GM12873 (cell line): ENCODE measurements around the gene PPP1R12A.

Experiments used
- TF ChIP-seq, protein P1 (sequence below): IDR thresholded peaks from 2 replicates; pipeline ENCODE4 v1.5.1; 2012; ENCODE audit warnings: low read depth, mild to moderate bottlenecking, moderate library complexity, low read length, control low read depth; ENCODE audit not compliant: insufficient read depth; ENCODE audit errors: missing control alignments

Gene PPP1R12A

DNA sequence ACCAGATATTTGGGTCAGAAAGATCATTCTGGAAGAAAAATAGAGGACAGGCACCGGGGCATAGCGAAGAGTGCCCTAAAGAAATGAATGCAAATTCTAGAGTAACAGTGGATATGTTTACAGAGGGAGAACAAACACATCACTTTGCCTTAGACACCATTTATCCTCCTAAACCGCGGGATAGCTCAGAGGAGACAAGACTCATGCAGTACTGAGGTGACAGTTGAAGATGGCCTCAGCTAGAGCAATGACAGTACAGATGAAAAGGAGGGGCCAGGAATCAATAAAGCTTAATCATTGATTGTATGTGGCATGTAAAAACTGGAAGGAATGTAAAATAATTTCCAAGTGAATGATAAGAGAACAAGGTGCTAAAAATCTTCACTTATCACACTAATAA lies 10.5 kb upstream of the PPP1R12A start:
- TF ChIP-seq, protein P1, sequence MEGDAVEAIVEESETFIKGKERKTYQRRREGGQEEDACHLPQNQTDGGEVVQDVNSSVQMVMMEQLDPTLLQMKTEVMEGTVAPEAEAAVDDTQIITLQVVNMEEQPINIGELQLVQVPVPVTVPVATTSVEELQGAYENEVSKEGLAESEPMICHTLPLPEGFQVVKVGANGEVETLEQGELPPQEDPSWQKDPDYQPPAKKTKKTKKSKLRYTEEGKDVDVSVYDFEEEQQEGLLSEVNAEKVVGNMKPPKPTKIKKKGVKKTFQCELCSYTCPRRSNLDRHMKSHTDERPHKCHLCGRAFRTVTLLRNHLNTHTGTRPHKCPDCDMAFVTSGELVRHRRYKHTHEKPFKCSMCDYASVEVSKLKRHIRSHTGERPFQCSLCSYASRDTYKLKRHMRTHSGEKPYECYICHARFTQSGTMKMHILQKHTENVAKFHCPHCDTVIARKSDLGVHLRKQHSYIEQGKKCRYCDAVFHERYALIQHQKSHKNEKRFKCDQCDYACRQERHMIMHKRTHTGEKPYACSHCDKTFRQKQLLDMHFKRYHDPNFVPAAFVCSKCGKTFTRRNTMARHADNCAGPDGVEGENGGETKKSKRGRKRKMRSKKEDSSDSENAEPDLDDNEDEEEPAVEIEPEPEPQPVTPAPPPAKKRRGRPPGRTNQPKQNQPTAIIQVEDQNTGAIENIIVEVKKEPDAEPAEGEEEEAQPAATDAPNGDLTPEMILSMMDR = no peak

DNA sequence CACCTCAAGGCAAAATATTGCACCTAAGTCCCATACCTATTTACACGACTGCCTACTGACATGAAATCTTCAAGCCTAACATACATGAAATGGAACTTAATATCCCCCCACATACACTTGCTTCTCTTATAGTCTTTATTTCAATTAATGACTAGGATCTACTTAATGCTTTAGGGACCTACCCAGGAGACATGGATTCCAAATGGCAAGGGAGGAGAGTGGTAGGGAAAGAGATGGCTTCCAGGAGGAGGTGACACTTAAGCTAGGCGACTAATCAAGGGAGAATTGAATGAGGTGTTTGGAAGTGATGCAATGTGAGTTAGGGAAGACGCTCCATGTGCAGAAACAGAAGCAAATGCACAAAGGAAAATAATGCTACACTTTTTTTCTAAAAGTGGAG lies 9.7 kb upstream of the PPP1R12A start:
- TF ChIP-seq, protein P1 = no peak

DNA sequence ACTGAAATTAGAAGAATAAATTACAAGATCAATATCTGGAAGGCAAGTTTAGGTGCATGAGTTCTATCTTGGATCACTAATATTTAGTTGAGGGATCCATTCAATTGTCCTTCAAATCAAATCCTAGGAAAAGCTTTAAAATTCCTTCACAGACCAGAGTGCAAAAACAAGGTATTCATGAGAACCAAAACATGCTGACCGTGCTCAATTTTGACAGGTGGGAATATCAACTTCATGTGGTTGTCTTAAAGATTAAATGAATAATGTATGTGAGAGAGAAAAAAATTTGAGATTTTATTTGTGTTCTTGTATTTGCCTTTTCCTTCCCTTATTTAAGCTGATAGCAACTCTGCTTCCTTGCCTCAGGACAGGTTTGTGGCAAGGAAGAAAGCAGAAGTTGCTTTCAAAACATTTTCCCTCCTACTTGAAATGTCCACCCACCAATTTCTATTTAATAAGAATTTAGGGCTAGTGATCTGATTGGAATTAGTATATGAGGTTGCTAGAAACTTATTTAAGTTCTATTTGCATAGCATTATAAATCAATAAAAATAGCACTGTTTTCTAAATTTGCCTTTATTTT lies 4.9 kb upstream of the PPP1R12A start:
- TF ChIP-seq, protein P1 = no peak

DNA sequence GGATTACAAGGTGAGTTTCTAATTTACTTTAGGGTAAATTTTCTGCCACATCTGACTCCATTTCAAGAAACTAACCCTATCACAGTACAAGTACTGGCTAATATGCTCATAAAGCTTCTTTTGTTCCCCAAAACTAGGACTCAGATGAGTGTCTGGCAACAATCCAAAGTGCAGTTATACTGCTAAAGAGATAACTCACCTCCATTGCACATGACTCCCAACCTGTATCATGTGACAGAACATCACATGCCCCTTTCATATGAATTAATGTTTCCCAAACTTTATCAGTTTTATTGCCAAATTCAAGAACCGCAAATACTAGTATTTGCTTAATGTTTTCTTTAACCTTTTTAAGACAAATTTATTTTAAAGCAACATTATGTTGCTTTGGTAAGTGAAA lies 3.9 kb upstream of the PPP1R12A start:
- TF ChIP-seq, protein P1 = no peak

DNA sequence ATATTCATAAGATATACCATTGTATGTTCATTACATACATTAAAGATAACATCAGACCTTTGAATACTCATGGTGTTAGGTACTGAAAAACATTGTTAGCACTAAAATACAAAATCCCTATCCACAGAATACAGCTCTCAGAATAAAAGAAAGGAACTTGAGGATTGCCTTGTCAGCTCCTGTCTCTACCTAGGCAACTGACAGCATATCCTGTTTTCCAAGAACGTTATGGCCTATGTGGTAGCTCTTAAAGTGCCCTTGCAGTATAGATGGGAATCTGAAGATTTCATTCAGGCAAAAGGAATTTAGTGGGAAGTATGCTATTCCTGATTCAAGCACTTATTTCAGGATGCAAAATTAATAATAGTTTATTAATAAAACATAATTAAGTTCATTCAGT lies 1.8 kb upstream of the PPP1R12A start:
- TF ChIP-seq, protein P1 = no peak

- TF ChIP-seq, protein P1 = no peak
Measured at GRCh38 chr12:79935624-79936345, 888 bp upstream of the PPP1R12A start.

DNA sequence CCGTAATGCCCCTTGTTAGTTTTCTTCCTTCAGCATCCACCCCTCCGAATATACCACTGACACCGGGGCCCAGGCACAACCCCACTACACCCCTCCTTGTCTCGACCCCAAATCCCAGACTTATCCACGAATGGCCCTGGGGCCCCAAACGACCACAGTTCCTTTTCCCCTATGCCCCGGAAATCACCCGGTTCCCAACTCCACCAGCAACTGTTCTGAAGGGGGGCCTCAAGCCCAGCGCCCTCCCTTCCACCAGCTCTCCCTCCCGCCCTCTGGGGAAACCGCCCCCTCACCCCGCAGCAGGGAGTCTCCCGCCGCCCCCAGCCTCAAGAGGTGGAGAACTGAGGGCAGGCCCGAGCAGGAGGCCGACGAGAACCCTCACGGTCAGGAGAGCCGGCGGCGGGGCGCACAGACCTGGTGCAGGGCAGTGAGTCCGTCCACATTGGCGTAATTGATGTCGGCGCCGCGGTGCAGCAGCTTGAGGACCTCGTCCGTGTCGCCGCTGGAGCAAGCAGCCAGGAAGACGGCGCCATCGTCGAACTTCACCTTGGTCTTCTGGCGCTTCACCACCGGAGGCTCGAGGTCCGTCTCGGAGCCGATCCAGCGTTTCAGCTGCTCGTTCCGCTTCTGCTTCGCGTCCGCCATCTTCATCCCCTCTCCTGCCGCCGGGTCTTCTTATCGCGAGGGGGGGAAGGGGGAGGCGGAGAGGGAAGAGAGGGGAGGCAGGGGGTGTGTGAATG lies 446 bp downstream of the PPP1R12A start:
- TF ChIP-seq, protein P1 = no peak
